ENCODE results near the gene KDM4F. TPM values are rescaled to one million over a fixed set of nuclear protein-coding genes. Genes with fewer than 3 reads are reported as not detected.
A peak's percentile ranks its signal among the peaks of the same experiment; 100 is the strongest.

KDM4F gene
- total RNA-seq, 1 donor from 2014 or later: not detected

GRCh38 chr11:95085117-95085816, 36.0 kb downstream of the KDM4F start:
- Histone ChIP-seq H3K9me3 (replicated peaks) (no peaks in the 10 kb centered on the region), H3K27ac (replicated peaks) (no peak overlapping the region), H3K36me3 (no peaks in the 10 kb centered on the region), H3K4me3 (no peak overlapping the region), H3K4me1 (peaks cover 35% of the 10 kb centered on the region), H3K27me3 (ENCODE audit: low read depth) (no peaks in the 10 kb centered on the region)
- DNase-seq: no peak
- intact Hi-C loops (cut with micrococcal nuclease): no loop called here
- no peak for TF ChIP-seq CTCF (IDR thresholded peaks at IDR 0.05; ENCODE audit: borderline replicate concordance)

- H3K36me3 ChIP-seq: no peaks in the 10 kb centered on the region
- no peaks in the 10 kb centered on the region for H3K9me3 ChIP-seq (replicated peaks)
- H3K27me3 ChIP-seq (ENCODE audit: low read depth): no peaks in the 10 kb centered on the region
- DNase-seq: no peak
- no peak overlapping the region for H3K4me3 ChIP-seq
- no peak overlapping the region for H3K27ac ChIP-seq (replicated peaks)
- intact Hi-C loops (cut with micrococcal nuclease): no loop called here
- peaks cover 35% of the 10 kb centered on the region for H3K4me1 ChIP-seq
- no peak for TF ChIP-seq CTCF (IDR thresholded peaks at IDR 0.05; ENCODE audit: borderline replicate concordance)
These were observed 36.9 kb downstream of the KDM4F start for GRCh38 chr11:95086151-95086550.

- Histone ChIP-seq H3K27ac (replicated peaks) (no peak overlapping the region), H3K4me1 (peaks cover 35% of the 10 kb centered on the region), H3K4me3 (no peak overlapping the region), H3K27me3 (ENCODE audit: low read depth) (no peaks in the 10 kb centered on the region), H3K9me3 (replicated peaks) (no peaks in the 10 kb centered on the region), H3K36me3 (no peaks in the 10 kb centered on the region)
- TF ChIP-seq CTCF (IDR thresholded peaks at IDR 0.05; ENCODE audit: borderline replicate concordance): no peak
- DNase-seq: no peak
- intact Hi-C loops (cut with micrococcal nuclease): no loop called here
These were observed 37.8 kb downstream of the KDM4F start for GRCh38 chr11:95086836-95087570.

- Histone ChIP-seq H3K36me3 (no peaks in the 10 kb centered on the region), H3K27ac (replicated peaks) (peak overlapping the region; percentile 92), H3K4me1 (peaks cover 51% of the 10 kb centered on the region), H3K4me3 (peak overlapping the region; percentile 78), H3K9me3 (replicated peaks) (no peaks in the 10 kb centered on the region), H3K27me3 (ENCODE audit: low read depth) (no peaks in the 10 kb centered on the region)
- TF ChIP-seq CTCF (IDR thresholded peaks at IDR 0.05; ENCODE audit: borderline replicate concordance): no peak
- intact Hi-C loops (cut with micrococcal nuclease): no loop called here
- DNase-seq: no peak
These were observed 39.9 kb downstream of the KDM4F start for GRCh38 chr11:95088946-95089619.

- H3K4me3 ChIP-seq: peak within 1 kb of the TSS; percentile 78
- no peak for TF ChIP-seq CTCF (IDR thresholded peaks at IDR 0.05; ENCODE audit: borderline replicate concordance)
- H3K27ac ChIP-seq (replicated peaks): peak within 1 kb of the TSS; percentile 92
- no peaks in the 10 kb centered on the region for H3K36me3 ChIP-seq
- intact Hi-C loops (cut with micrococcal nuclease): loop anchor here (10.0 kb wide), 1 partner anchor 55 kb away; no protein-coding TSS in a partner anchor
- H3K4me1 ChIP-seq: peaks cover 51% of the 10 kb centered on the region
- no peaks in the 10 kb centered on the region for H3K9me3 ChIP-seq (replicated peaks)
- no peaks in the 10 kb centered on the region for H3K27me3 ChIP-seq (ENCODE audit: low read depth)
- DNase-seq: peak; percentile 83
These were observed 40.7 kb downstream of the KDM4F start, which contains the start of gene ENDOD1 for GRCh38 chr11:95089620-95090542. Gene ENDOD1 (plus strand): TSS chr11:95089846. CDS start chr11:95089928, 82 bp downstream.

All from left ventricle myocardium inferior (tissue), 1 donor.